ENCODE data around the gene PAK1. TPM values are rescaled to one million over a fixed set of nuclear protein-coding genes. Genes with fewer than 3 reads are reported as not detected.

PAK1 gene
- total and polyA plus RNA-seq, 10 of the 15 experiments (the other 5 are each of a cell fraction or from before 2014, with no cell fraction given), result 43.8 to 321 (median 110) TPM

DNA sequence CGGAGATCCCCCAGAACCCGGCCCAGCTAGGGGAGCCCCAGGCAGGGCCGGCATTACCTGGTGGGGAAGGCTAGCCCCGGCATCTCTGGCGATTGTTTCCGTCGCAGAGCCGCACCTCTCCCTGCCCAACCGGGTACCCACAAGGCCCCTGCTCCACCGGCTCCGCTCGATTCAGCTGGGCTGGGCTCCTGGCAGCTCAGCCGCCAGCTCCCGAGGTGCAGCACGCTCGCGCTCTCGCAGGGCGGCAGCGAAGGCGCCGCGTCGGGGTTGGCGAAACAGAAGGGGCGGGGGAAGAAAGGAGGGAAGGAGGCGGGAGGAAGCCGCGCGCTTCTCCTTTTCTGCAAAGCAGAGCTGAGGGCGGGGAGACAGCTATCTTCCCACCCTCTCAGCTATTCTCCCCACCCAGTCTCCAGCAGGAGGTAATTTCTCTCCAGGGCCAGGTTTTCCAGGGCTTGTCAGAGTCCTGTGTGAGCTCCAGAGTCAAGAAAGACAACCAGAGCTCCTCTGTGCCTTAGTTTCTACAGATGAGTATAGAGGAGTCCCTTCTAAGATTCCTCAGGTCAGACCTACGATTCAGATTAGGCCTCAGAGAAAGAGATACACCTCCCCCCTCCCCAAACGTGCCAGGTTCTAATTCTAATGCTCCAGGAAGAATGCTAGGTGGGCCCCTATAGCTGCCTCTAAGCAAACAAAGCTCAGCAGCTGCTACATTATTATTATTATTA lies 62.0 kb downstream of the PAK1 start (continued):
- TF ChIP-seq NR2C1 (IDR thresholded peaks at IDR 0.05) (no peak), JUNB (IDR thresholded peaks at IDR 0.05) (no peak), MTA3 (IDR thresholded peaks at IDR 0.05; ENCODE audit: borderline replicate concordance, low read length) (no peak)

DNA sequence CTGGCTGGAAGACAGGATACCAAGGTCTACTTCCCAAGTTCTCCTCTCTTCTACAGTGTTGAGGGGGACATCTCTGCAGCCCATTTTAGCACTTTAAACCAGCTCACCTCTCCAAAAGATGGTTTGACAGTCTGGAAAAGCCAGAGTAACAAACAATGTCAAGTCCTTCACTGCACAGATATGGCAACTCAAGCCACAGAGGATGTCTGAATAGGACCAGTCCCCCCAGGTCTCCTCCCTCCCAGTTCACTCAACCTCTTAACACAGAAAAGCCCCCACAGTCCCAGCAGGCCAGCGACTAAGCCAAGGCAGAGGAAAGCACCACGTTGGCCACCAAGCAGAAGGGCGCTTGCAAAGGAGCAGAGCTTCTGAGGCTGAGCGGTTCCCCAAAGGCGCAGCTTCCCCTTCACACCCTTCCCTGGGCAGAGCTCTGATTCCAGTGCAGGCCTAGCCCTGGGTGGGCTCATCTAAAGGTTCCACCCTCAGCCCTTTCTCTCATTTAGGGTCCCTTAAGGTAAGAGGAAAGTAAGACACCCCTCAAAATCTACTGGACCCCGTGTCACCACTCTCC lies 62.7 kb downstream of the PAK1 start:
- Histone ChIP-seq H3K36me3 (ENCODE audit: control insufficient read depth in 2 of 2, insufficient read depth in 2 of 2, low read length in 1 of 2) (peaks cover 0 to 3% of the 10 kb centered on the region in 2 experiments; a peak in 1 of 4 replicates), H3K9ac (ENCODE audit: control insufficient read depth, insufficient read depth, low read length) (peak overlapping the region; percentile 91), H4K20me1 (ENCODE audit: control insufficient read depth, insufficient read depth) (no peaks in the 10 kb centered on the region; the same call in 1 of the 2 replicates), H3K27me3 (replicated peaks in 1 of 2; ENCODE audit: control insufficient read depth in 2 of 2, insufficient read depth in 2 of 2, low read length in 1 of 2) (no peaks in the 10 kb centered on the region), H3K9me3 (replicated peaks; ENCODE audit: control insufficient read depth, insufficient read depth, low read length) (no peaks in the 10 kb centered on the region), H2AFZ (ENCODE audit: control insufficient read depth, low read depth, low read length) (peak overlapping the region; percentile 80), H3K4me2 (ENCODE audit: control insufficient read depth, insufficient read depth) (peak overlapping the region; percentile 97), H3K27ac (ENCODE audit: control insufficient read depth, insufficient read depth) (peak overlapping the region; percentile 79), H3K4me3 (peak overlapping the region; percentile 93), H3K4me1 (ENCODE audit: control insufficient read depth, insufficient read depth, low read length) (peaks cover 8% of the 10 kb centered on the region), H3K79me2 (ENCODE audit: control insufficient read depth, insufficient read depth, low read length) (peaks cover 63% of the 10 kb centered on the region)
- FAIRE-seq (no peak), ATAC-seq (peak; percentile 74), DNase-seq (ENCODE audit: low read depth, low spot score) (no peak)
- intact Hi-C loops (cut with micrococcal nuclease; ENCODE audit: unreplicated experiment) (loop anchor here (2.0 to 5.0 kb wide), 2 partner anchors 60 to 136 kb away; no protein-coding TSS in a partner anchor), in situ Hi-C loops (cut with MboI) (no loop called here)
- WGBS (ENCODE audit: insufficient coverage, insufficient replicate concordance, low lambda C conversion rate, missing lambda C conversion rate), result 0% methylated on average over 6 of the region's 6 CpGs
- no TSS peak for BruUV-seq (replicated peaks)
- ChIA-PET POLR2A (interaction anchor here (0.5 to 3.4 kb wide), 17 partner anchors 9 to 88 kb away, joined by 3 to 30 read pairs (median 5); no protein-coding TSS in a partner anchor), CTCF (interaction anchor here (0.7 to 5.1 kb wide), 27 partner anchors 8 to 284 kb away, joined by 3 to 47 read pairs (median 4); partner anchors contain the start of gene PAK1), SMC1A (ENCODE audit: uncharacterized antibody, unreplicated experiment) (interaction anchor here (0.9 to 5.3 kb wide), 27 partner anchors 8 to 208 kb away, joined by 3 to 98 read pairs (median 6); partner anchors contain the start of gene PAK1), RAD21 (ENCODE audit: unreplicated experiment) (interaction anchor here (1.0 to 3.5 kb wide), 20 partner anchors 7 to 137 kb away, joined by 3 to 83 read pairs (median 7); partner anchors contain the start of gene PAK1)
- TF ChIP-seq CEBPB (IDR thresholded peaks at IDR 0.05; ENCODE audit: borderline replicate concordance in 1 of 2, low read depth in 2 of 2, low read length in 2 of 2) (no peak), ETV6 (conservative IDR thresholded peaks at IDR 0.05 in 1 of 2, IDR thresholded peaks at IDR 0.05 in 1 of 2; ENCODE audit: borderline replicate concordance in 1 of 2, low read depth in 1 of 2) (0 out of 4 replicates have a peak, but pooled peaks of 1 of the 2 experiments have one; percentile 7), ATF7 (IDR thresholded peaks at IDR 0.05; ENCODE audit: low read depth) (no peak), EED (IDR thresholded peaks at IDR 0.05; ENCODE audit: low read depth) (no peak)

All from GM12878 (cell line).